Stimulated activated naive B cell treated with anti-CD40 and anti-IgM and Interleukin-4, amounts not matched to agents 10 μg/mL and 1 μg/mL and 100 μg/mL, for 72 hours (primary cell): ENCODE results near the gene REP15.
"Not testable (repeated sequence)": the region's sequence is repeated elsewhere in the genome, so short reads cannot be mapped to it uniquely, and the experiment has no call there.

Experiments
- ATAC-seq, 2 donors: fragments of 150-1000 bp; cut with Tn5 transposase; replicated peaks; 2 replicates each; pipeline ENCODE4 v1.10.0; 2021; ENCODE audit warnings: moderate library complexity in 1 of 2
- DNase-seq: peaks from one replicate; pipeline ENCODE4 v3.0.0; 2021
- H3K27ac Mint-ChIP-seq: one replicate; pipeline ENCODE4 v1.8.0; 2022; ENCODE audit warnings: mild to moderate bottlenecking, mixed read lengths
- H3K27me3 Mint-ChIP-seq, 2 donors: one replicate each; pipeline ENCODE4 v1.8.0; 2022; ENCODE audit warnings: mixed read lengths in 2 of 2
- H3K36me3 Mint-ChIP-seq, 2 donors: one replicate each; pipeline ENCODE4 v1.8.0; 2022; ENCODE audit warnings: mixed read lengths in 2 of 2, mild to moderate bottlenecking in 1 of 2
- H3K4me1 Mint-ChIP-seq, 2 donors: one replicate each; pipeline ENCODE4 v1.8.0; 2022; ENCODE audit warnings: mixed read lengths in 2 of 2, mild to moderate bottlenecking in 1 of 2
- H3K4me3 Mint-ChIP-seq, 2 donors: one replicate each; pipeline ENCODE4 v1.8.0; 2022; ENCODE audit warnings: mild to moderate bottlenecking in 2 of 2, mixed read lengths in 2 of 2, moderate library complexity in 1 of 2
- H3K9me3 Mint-ChIP-seq, 2 donors: one replicate each; pipeline ENCODE4 v1.8.0; 2022; ENCODE audit warnings: mixed read lengths in 2 of 2, mild to moderate bottlenecking in 1 of 2

REP15 gene

DNA sequence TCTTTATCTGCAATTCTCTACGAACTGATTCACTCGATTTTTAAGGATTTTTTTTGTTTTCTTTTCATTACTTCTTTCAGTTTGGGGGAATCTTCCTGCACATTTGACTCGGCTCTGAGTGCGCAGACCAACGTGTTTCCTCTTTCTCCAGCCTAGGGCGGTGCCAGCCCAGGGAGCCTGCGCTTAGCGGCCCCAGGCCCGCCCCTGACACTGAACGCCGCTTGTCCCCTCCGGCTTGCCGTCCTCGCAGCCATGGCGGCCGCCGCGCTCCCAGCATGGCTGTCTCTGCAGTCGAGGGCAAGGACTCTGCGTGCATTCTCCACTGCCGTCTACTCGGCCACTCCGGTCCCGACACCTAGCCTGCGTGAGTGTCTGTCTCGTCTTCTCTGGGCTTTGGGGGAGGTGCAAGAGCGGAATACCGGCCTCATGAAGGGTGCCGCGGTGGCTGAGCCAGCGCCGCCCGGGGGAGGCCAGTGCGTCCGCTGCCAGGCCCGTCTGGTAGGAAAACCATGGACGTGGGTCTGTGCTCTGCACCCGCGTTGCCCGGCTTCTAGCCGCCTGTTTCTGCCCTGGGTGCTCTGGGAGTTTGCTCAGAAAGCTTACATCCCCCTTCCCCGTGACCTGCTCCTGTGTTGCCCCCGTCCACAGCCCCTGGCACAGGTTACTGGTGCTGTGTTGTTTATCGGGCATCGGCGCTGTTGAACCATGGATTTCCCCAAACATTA, 14.5 kb downstream of the REP15 start, which contains the start of gene MRPS35:
MRPS35 (plus strand) TSS at position 241 of the 725 bp plus-strand sequence; CDS start at position 253, 12 bp downstream.
- ATAC-seq (peak; percentile 98), DNase-seq (peak; percentile 94)
- no peaks in the 10 kb centered on the region for H3K27me3 Mint-ChIP-seq
- H3K4me1 Mint-ChIP-seq, result peaks cover 11 to 16% of the 10 kb centered on the region in 2 donors
- H3K27ac Mint-ChIP-seq, result peak within 1 kb of the TSS; percentile 98
- peak within 1 kb of the TSS; percentile 93 to 98 for H3K4me3 Mint-ChIP-seq
- peaks cover 6 to 23% of the 10 kb centered on the region in 2 donors for H3K36me3 Mint-ChIP-seq
- H3K9me3 Mint-ChIP-seq, result no peaks in the 10 kb centered on the region

DNA sequence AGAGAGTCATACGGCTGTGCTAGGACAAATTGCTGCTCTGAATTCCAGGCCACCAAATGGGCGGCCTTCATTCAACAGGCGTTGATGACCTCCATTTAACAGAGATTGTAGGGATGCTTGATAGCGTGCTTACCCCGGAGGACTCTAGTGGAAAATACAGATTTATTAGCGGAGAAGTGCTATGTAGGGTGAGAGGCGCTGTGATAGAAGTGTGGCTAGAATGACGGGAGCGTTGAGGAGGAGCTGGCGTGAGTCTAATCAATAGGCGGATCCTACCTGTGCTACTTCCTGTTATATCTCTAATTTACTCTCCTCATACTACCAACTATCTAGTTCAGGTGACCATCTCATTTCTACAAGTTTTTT, 15.1 kb downstream of the REP15 start:
- H3K27ac Mint-ChIP-seq, result peak overlapping the region; percentile 98
- H3K9me3 Mint-ChIP-seq, result no peaks in the 10 kb centered on the region
- peak; percentile 32 to 46 for ATAC-seq
- peak overlapping the region; percentile 93 to 98 for H3K4me3 Mint-ChIP-seq
- H3K27me3 Mint-ChIP-seq, result no peaks in the 10 kb centered on the region
- peaks cover 6 to 23% of the 10 kb centered on the region in 2 donors for H3K36me3 Mint-ChIP-seq
- H3K4me1 Mint-ChIP-seq, result peaks cover 11 to 16% of the 10 kb centered on the region in 2 donors
- DNase-seq, result no peak

DNA sequence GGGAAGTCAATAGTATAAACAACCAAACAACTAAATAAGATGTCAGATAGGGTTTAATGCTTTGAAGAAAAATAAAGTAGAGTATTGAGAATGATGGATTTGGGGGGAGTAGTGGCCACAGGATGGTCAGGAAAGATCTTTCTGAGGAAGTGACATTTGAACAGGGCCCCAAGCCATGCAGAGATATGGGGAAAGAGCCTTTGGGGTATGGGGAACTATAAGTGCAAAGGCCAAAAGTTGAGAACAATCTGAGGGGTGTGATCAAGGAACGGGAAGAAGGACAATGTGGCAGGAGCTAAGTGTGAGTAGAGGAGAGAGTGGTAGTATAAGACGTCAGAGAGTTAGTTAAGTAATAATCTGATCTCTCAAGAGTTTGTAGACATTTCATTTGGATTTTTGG, 15.7 kb downstream of the REP15 start:
- Mint-ChIP-seq H3K4me3 (peak overlapping the region; percentile 93 to 98), H3K9me3 (no peaks in the 10 kb centered on the region), H3K4me1 (peaks cover 11 to 16% of the 10 kb centered on the region in 2 donors), H3K27ac (no peak overlapping the region), H3K36me3 (peaks cover 6 to 23% of the 10 kb centered on the region in 2 donors), H3K27me3 (no peaks in the 10 kb centered on the region)
- DNase-seq (no peak), ATAC-seq (no peak)

DNA sequence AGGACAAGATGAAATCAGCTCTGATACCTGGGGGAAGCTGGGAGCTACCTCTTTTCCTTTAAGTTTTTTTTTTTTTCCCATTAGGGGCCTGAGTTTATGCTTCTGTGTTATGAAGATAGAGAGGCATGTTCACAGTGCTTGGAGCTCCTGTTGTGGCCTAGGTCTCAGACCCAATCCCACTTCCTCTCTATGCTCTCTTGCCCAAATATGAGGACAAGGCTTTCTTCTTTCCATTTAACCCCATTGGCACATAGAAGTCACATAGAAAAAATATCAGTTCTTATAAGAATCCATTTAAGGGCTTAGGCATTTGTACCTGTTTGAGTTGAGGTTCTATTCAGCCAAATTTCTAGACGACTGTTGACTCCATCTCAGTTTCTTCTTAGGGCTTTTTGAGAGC, 27.0 kb downstream of the REP15 start:
- Mint-ChIP-seq H3K36me3 (peaks cover 9 to 14% of the 10 kb centered on the region in 2 donors), H3K4me1 (peaks cover 4 to 9% of the 10 kb centered on the region in 2 donors), H3K27ac (peak overlapping the region; percentile 9), H3K4me3 (no peak overlapping the region), H3K9me3 (no peaks in the 10 kb centered on the region), H3K27me3 (no peaks in the 10 kb centered on the region)
- DNase-seq, result no peak
- ATAC-seq, result peak in 1 of 2 donors; percentile 7

DNA sequence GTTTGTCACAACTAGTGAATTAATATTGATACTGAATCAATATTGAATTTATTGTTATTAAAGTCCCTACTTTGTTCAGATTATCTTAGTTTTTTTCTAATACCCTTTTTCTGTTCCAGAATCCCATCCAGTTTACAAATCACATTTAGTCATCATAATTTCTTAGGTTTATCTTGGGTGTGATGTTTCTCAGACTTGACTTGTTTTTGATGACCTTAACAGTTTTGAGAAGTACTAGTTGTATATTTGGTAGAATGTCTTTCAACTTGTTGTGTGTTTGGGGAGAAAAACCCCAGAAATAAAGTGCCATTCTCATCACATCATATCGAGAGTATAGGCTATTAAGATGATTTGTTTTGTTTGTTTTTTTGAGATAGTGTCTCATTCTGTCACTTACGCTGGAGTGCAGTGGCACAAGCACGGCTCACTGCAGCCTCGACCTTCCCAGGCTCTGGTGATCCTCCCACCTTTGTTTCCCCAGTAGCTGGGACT, 33.9 kb downstream of the REP15 start:
- no peak overlapping the region for H3K4me3 Mint-ChIP-seq
- H3K36me3 Mint-ChIP-seq, result peaks cover 20 to 45% of the 10 kb centered on the region in 2 donors
- no peak overlapping the region for H3K27ac Mint-ChIP-seq

DNA sequence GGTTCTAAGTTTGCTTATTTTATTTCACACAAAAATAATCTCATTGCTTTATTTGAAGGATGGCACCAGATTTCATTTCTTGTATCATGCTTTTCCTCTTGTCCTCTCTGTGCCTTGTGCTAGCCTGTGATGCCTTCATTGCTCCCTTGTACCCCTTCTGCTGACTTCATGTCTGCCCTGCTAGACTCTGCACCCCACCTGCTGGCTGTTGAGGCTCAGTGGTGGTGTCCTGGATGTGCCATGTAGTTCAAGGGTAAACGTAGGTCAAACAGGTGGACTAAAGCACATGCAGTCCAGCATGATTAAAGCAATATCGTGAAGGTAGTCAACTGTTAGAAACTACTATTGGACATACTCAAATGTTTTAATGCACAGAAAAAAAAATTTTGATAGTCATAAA, 36.0 kb downstream of the REP15 start:
- Mint-ChIP-seq H3K27me3 (no peaks in the 10 kb centered on the region), H3K4me3 (no peak overlapping the region), H3K9me3 (no peaks in the 10 kb centered on the region), H3K27ac (no peak overlapping the region), H3K4me1 (peaks cover 0 to 2% of the 10 kb centered on the region in 2 donors), H3K36me3 (peaks cover 15 to 41% of the 10 kb centered on the region in 2 donors)
- DNase-seq (no peak), ATAC-seq (peak; percentile 48 to 52)

More for the DNA sequence above, 33.9 kb downstream of the REP15 start:
- no peaks in the 10 kb centered on the region for H3K27me3 Mint-ChIP-seq
- no peaks in the 10 kb centered on the region for H3K9me3 Mint-ChIP-seq
- ATAC-seq, result no peak
- H3K4me1 Mint-ChIP-seq, result peaks cover 0 to 2% of the 10 kb centered on the region in 2 donors
- no peak for DNase-seq

DNA sequence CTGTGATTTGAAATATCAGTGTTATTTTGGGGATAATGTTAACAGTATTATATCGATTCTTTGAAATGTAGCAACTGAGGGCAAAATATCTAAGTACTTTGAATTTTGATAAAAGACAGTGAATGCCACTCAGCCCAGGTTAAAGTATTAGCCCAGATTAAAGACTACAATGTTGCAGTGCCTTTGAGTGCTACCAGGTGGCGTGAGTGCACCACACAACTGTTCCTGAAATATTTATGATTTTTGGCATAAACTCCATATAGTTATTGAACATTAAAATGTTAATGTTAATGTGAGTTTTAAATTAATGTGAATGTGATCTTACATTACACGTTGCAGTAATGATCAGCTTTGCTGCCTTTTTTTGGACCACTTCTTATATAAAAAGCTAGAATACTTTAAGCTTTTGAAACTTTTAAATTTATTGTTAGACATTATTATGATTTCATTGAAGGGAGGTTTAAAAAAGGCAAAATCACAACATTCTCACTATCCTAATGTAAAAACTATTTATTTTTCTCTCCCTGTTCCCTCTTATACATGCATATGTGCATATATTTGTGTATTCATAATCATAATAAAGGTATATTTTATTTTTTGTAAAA, 36.9 kb downstream of the REP15 start:
- DNase-seq (no peak), ATAC-seq (peak; percentile 42 to 55)
- H3K27ac Mint-ChIP-seq, result no peak overlapping the region

DNA sequence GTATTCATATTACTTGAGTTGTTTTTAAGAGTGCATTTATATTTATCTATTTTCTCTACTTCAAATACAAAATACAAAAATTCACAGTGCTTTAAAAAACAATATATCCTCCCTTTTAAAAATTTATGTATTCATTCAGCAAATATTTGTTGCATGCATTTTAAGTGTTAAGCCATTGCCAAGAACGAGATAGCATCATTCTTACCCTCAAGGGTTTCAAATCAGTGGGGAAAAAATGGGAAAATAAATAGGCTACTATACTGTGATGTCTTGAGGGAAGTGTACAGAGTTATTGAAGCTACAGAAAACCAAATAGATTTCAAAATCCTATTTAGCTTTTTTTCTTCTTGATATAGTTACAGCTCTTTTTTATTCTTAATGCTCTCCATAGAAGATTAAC, 37.5 kb downstream of the REP15 start:
- no peak overlapping the region for H3K4me3 Mint-ChIP-seq
- peaks cover 0 to 2% of the 10 kb centered on the region in 2 donors for H3K4me1 Mint-ChIP-seq
- no peak overlapping the region for H3K27ac Mint-ChIP-seq
- H3K36me3 Mint-ChIP-seq, result peaks cover 18 to 45% of the 10 kb centered on the region in 2 donors
- H3K9me3 Mint-ChIP-seq, result no peaks in the 10 kb centered on the region
- ATAC-seq, result no peak
- H3K27me3 Mint-ChIP-seq, result no peaks in the 10 kb centered on the region
- no peak for DNase-seq

More for the DNA sequence above, 36.9 kb downstream of the REP15 start:
- no peak overlapping the region for H3K4me3 Mint-ChIP-seq
- no peaks in the 10 kb centered on the region for H3K27me3 Mint-ChIP-seq
- H3K36me3 Mint-ChIP-seq, result peaks cover 18 to 45% of the 10 kb centered on the region in 2 donors
- H3K4me1 Mint-ChIP-seq, result peaks cover 0 to 2% of the 10 kb centered on the region in 2 donors
- H3K9me3 Mint-ChIP-seq, result no peaks in the 10 kb centered on the region

DNA sequence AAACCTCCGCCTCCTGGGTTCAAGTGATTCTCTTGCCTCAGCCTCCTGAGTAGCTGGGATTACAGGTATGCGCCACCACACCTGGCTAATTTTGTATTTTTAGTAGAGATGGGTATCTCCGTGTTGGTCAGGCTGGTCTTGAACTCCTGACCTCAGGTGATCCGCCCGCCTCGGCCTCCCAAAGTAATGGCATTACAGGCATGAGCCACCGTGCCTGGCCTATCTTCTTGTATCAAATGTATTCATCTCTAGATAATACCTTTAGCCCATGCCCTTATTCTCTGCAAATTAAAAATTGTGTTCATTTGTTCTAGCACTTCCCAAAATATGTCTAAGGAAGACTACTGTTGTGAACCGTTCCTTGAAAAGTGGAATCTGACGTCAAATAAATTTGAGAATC, 38.1 kb downstream of the REP15 start:
- not testable (repeated sequence) for H3K4me1 Mint-ChIP-seq, DNase-seq, ATAC-seq, H3K9me3 Mint-ChIP-seq, H3K27ac Mint-ChIP-seq, H3K4me3 Mint-ChIP-seq, H3K27me3 Mint-ChIP-seq
- peaks cover 20 to 45% of the 10 kb centered on the region in 2 donors for H3K36me3 Mint-ChIP-seq

DNA sequence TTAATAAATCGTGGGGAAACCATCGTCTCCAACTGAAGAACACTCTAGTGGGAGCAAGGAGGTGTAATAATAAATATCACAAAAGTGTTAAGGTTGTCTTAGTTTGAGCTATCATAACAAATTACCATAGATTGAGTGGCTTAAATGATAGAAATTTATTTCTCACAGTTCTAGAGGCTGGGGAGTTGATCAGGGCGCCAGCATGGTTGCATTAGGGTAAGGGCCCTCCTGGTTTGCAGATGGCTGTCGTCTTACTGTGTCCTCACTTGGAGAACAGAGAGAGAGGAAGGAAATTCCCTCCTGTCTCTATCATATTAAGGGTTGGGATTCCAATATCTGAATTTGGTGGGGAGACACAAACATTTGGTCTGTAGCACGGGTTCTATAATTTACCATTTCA, 47.4 kb downstream of the REP15 start:
- Mint-ChIP-seq H3K36me3 (peaks cover 30 to 42% of the 10 kb centered on the region in 2 donors), H3K4me3 (no peak overlapping the region), H3K27ac (no peak overlapping the region), H3K9me3 (no peaks in the 10 kb centered on the region), H3K4me1 (no peaks in the 10 kb centered on the region), H3K27me3 (no peaks in the 10 kb centered on the region)
- ATAC-seq, result no peak
- DNase-seq, result no peak

DNA sequence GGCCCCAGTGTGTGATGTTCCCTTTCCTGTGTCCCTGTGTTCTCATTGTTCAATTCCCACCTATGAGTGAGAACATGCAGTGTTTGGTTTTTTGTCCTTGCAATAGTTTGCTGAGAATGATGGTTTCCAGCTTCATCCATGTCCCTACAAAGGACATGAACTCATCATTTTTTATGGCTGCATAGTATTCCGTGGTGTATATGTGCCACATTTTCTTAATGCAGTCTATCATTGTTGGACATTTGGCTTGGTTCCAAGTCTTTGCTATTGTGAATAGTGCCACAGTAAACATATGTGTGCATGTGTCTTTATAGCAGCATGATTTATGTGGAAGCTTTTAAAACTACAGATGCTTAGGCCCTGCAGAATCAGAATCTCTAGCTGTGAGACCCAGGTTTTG, 49.5 kb downstream of the REP15 start:
- not testable (repeated sequence) for H3K4me1 Mint-ChIP-seq, H3K9me3 Mint-ChIP-seq, H3K4me3 Mint-ChIP-seq, DNase-seq, H3K27ac Mint-ChIP-seq, H3K27me3 Mint-ChIP-seq, ATAC-seq
- peaks cover 27 to 36% of the 10 kb centered on the region in 2 donors for H3K36me3 Mint-ChIP-seq
